ENCODE data around the gene VPS35L. TPM values are rescaled to one million over a fixed set of nuclear protein-coding genes. Genes with fewer than 3 reads are reported as not detected.
"Not testable (repeated sequence)": the region's sequence is repeated elsewhere in the genome, so short reads cannot be mapped to it uniquely, and the experiment has no call there.

The VPS35L gene
- total RNA-seq, 1 donor from 2014 or later: 37.6 TPM

DNA sequence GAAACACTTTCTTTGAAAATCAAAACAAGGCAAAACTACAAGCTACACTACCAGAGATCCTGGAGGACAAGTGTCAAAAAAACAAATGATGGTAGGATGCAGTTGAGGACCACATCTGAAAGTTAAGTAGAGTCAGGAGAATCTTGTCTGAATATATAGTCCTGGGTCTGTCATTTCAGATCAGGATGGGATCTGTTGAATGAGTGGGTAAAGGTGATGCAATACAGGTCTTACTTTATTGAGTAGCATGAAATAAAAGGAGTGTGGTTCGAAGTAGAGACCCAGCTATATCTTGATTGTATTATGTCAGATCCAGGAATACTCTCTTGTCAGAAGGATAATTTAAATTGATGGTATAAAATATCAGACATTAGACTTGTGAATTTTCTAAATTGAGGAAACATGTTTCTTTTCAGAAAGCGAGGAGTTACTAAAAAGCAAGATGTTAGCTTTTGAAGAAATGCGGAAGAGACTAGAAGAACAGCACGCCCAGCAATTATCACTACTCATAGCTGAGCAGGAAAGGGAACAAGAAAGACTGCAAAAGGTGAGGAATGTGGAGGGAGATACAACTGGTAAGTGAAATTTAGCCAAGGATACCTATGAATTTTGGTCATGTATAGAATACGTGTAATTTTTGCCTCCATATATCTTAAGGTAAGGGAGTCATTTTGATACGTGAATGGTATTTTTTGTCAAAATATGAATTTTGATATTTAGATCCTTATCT lies 15.1 kb upstream of the VPS35L start:
- DNase-seq (ENCODE audit: low spot score): no peak

DNA sequence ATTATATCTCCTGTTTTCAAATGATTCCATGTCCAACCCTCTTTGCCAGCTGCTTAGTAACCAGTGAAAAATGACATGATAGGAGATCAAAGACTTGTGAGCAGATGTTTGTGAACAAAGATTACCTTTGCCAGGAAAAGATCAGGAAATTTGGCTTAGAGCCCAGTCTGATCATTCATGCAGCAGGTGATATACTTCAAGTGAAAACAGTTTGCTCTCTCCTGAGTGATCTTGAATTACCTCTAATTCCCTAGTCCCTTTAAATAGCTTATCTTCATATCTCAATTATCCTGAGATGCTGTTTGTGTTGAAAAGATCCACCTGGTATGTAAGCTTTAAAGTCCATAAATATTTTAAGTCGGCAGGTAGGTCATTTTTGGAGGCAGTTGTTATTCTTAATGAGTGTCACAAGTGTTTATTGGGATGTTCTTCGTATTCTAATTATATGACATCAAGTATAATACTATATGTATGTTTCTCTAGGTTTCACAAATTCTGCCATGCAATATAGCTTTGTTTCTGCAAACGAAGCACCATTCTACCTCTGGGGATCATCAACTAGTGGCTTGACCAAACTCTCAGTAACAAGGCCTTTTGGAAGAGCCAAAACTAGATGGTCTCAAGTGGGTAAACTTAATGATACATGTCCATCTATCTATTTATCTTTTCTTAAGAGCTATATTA lies 13.2 kb upstream of the VPS35L start:
- DNase-seq (ENCODE audit: low spot score): no peak

DNA sequence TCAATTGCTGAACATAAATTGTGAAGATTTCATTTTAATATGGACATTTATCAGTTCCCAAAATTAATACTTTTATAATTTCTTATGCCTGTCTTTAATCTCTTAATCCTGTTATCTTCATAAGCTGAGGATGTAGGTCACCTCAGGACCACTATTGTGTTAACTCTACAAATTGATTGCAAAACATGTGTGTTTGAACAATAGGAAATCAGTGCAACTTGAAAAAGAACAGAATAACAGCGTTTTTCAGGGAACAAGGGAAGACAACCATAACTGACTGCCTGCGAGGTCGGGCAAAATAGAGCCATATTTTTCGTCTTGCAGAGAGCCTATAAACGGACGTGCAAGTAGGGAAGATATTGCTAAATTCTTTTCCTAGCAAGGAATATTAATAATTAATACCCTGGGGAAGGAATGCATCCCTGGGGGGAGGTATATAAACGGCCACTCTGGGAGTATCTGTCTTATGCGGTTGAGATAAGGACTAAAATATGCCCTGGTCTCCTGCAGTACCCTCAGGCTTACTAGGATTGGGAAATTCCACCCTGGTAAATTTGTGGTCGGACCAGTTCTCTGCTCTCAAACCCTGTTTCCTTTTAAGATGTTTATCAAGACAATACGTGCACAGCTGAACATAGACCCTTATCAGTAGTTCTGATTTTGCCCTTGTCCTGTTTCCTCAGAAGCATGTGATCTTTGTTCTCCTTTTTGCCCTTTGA lies 12.1 kb upstream of the VPS35L start:
- not testable (repeated sequence) for DNase-seq (ENCODE audit: low spot score)

DNA sequence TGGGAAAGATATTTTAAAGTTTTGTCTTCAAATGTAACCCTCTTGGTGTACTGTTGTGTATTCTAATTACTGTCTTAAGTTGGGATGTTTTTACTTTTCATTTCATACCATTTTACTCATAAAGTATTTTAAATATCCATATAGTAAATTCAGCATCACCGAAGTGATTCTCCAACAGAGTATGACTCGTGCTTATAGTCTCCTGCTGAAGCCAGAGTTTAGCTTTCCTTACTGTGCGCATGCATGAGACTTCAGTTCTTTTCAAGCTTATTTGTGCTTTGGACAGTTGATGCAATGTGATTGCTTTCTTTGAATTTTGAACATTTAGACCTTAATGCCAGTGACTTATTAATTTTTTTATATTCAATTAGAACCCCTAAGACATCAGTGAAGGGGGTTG lies 7.4 kb upstream of the VPS35L start:
- no peak for DNase-seq (ENCODE audit: low spot score)

DNA sequence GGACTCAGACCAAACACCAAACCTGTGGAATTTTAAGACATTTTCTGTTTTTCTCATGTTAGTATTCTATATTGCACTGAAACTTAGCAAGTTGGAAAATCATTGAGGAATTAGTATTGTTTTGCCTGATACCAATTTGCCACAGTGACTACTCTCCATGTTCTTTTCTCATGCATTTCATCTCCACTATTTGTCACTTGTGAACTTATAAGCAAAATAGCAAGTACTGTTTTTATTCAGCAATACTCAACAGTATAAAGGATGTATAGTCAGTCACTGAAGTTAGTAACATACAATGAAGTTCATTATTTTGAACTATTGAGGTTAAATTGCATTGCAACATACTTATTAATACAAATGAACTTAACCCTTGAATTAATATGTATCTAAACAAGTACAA lies 5.8 kb upstream of the VPS35L start:
- no peak for DNase-seq (ENCODE audit: low spot score)

DNA sequence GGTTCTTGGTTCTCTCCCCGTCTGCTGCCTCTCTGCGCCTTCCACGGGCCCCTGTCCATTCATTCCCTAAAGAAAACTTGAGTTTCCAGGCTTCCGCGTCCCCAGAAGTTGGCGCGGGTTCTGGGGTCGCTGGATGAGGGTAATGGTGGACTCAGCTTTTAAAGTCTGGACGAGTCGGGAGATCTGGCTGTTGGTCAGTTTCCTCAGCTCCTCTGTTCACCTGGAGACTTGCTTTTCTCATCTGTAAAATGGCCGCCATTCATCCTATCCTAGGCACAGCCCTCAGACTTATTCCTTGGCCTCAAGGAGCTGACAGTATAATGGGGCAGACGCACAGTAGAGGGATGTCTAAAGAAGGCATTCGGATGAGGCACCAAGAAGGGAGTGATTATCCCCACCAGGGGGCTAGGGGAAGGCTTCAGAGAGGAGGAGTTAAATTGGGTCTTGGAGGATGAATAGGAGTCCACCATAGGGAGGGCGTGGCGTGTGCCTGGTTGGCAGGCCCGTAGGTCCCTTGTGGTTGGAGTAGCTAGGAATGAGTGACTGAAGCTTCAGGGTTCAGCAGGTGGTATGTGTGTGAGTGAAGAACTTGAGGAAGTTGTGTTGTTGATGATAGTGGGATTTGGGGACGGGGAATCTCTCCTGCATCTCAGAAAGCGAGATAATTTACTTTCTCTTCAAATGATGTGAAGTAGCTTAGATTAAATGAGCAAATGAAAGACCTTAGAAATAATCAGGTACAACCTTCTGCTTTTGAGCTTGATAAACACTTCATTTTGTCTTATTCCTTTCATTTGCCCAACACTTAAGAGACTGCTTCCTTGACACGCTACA lies 652 bp downstream of the VPS35L start:
- DNase-seq (ENCODE audit: low spot score): peak; percentile 10

DNA sequence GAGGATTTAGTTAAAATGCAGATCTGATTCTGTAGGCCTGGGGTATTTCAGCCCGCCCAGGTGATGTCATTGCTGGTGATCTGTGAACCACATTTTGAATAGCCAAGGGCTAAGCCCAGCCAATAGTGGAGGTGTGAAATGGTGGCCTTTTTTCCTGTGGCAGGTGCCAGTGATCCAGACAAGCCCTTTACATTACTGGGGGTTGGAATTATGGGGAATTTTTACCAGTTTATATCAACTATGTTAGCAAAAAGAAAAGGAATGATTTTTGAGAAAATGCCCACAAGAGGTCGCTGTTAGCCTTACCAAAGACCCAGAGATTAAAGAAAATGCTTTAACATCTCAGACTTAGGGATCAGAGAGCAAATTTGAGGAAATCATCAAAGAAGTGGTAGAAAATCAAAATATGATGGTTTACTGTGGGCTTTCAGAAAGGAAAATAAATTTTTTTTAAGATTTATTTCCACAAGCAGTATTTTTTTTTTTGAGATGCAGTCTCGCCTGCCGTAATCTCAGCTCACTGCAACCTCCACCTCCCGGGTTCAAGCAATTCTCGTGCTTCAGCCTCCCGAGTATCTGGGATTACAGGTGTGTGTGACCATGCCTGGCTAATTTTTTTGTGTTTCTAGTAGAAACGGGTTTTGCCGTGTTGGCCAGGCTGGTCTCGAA lies 3.9 kb downstream of the VPS35L start:
- peak; percentile 55 for DNase-seq (ENCODE audit: low spot score)

DNA sequence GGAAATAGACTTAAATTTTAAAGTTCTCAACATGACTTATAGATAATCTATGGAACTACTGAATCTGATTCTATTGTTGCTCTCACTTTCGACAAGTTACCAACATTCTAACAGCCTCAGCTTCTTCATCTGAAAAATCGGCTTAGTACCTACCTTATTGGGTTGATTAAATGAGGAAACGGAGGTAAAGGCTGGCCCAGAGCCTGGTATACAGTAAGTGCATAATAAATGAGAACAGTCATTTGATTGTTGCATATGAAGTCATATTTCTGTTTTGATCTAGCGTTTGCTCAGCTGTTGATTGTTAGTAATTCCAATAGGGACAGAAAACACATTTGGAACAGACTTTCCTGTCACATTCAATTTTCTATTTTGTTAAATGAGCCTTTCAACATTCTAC lies 4.6 kb downstream of the VPS35L start:
- DNase-seq (ENCODE audit: low spot score): no peak

DNA sequence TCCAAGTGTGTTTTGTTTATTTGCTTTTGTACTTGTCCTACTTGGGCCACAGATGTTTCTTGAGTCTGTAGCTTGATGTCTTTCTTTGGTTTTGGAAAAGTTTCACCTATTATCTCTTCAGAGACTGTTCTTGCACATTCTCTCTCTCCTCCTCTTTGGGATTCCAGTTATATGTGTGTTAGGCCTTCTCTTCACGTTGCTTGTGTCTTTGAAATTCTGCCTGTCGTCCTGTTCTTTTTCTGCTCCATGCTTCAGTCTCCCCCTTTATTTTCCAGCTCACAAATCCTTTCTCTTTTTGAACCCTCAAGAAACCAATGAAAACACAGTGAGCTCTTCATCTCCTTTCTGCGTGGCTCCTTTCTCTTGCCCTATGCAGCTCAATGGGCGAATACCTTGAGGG lies 7.9 kb downstream of the VPS35L start:
- no peak for DNase-seq (ENCODE audit: low spot score)

DNA sequence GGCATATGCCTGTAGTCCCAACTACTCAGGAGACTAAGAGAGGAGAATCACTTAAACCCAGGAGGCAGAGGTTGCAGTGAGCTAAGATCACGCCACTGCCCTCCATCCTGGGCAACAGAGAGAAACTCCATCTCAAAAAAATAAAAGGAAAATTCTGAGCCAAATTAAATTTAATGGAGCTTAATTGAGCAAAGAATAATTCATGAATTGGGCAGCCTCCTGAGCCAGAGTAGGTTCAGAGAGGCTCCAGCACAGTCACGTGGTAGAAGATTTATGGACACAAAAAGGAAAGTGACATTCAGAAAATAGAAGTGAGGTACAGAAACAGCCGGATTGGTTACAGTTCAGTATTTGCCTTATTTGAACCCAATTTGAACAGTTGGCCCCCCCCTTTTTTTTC lies 10.9 kb downstream of the VPS35L start:
- no peak for DNase-seq (ENCODE audit: low spot score)

DNA sequence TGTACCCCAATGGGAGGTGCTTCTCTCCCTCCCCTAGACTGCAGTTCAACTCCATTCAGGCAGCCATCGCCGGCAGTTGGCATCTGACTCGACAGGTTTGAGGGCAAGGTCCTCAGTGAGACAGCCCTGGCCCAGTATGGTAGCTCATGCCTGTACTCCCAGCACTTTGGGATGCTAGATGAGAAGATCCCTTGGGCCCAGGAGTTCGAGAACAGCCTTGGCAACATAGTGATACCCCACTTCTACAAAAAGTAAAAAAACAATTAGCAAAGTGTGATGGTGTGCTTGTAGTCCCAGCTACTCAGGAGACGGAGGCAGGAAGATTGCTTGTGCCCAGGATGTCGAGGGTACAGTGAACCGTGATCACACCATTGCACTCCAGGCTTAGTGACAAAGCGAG lies 12.1 kb downstream of the VPS35L start:
- no peak for DNase-seq (ENCODE audit: low spot score)

DNA sequence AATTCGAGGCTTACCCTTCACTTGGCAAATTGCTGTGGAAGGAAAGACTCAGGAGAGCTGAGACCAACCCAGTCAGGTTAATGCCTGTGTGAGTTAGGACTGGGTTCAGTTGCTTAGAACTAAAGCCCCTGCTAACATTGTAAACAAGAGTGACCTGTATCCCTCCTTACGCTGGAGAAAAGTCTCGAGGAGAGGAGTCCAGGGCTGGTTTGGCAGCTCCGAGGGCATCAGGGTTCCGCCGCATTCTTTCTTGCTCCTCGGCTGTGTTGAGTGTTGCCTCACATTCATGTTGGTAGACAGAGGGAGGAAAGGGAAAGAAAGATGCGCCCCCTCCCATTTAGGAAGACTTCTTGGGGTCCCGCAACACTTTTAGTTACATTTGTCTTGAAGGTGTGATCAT lies 18.5 kb downstream of the VPS35L start:
- no peak for DNase-seq (ENCODE audit: low spot score)

DNA sequence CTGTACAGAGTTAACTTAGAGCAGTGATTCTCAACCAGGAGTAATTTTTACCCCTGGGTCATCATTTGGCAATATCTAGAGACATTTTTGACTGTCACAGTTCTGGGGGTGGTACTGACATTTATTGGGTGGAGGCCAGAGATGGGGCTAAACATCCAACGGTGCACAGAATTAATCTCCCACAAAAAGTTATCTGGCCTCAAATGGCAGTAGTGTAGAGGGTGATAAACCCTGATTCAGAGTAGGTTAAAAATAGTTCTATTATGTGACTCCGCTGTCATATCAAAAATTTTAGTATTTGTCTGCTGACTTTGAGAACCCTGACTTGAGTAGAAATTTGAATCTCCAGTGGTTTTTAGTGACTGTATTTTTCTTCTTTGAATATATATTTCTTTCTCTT lies 19.1 kb downstream of the VPS35L start:
- no peak for DNase-seq (ENCODE audit: low spot score)

DNA sequence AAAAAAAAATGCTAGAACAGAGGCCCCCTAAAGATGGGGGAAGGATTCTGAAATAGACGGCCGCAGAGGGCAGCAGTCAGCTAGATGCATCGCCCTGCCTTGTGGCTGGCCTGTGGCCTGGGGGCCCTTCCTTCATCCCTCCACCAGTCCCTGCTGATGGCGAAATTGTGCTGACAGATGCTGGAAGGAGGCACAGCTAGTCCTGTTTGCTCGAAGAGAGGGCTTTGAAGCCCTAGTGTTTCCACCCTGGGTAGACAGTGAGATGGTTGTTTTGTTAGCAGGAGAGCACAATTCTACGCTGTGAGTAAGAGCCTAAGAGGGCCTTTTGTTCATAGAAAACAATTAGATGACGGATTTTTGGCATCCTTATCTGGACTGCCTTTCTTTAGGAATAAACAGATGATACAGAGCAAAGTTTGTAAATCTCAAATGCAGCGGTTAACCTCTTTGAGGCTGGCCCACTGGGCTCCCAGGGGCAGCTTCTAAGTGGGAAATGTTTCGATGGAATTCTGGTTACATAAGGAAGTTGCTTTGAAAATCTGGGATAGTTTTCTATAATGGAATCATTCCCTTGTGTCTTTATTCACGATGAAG lies 23.0 kb downstream of the VPS35L start:
- no peak for DNase-seq (ENCODE audit: low spot score)

DNA sequence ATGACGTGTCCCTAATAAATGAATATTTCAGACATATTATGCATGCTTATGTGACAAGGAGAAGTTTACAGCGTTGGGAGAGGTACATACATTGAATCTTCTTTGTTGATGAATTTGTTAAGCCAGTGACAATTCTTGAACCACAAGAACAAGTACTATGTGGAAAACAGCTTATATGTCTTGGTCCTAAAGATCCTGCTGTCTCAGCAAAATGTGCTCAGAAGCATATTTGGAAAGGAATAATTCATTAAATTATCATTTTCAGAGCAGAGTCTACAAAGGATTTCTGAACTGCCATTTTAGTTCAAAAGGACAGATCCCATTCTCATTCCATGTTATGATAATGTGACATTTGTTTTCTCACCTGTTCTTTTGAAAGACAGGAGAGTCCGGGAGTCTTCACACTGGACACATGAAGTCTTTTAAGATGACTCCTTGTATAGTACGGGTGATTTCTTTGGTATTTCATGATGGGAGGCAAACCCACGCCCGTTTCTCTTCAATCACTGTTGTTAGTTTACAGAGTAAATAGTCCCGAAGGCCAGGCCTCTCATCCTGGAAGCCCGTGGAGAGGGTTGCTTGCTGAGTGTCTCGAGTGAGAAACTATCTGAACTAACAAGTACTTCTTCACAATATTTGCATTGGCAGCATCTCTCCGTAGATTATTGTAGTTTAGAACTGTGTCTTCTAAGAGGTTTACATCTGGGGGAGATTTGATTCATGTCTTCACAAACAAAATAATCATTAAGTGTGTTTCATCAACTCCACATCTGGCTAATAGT lies 26.7 kb downstream of the VPS35L start:
- no peak for DNase-seq (ENCODE audit: low spot score)

DNA sequence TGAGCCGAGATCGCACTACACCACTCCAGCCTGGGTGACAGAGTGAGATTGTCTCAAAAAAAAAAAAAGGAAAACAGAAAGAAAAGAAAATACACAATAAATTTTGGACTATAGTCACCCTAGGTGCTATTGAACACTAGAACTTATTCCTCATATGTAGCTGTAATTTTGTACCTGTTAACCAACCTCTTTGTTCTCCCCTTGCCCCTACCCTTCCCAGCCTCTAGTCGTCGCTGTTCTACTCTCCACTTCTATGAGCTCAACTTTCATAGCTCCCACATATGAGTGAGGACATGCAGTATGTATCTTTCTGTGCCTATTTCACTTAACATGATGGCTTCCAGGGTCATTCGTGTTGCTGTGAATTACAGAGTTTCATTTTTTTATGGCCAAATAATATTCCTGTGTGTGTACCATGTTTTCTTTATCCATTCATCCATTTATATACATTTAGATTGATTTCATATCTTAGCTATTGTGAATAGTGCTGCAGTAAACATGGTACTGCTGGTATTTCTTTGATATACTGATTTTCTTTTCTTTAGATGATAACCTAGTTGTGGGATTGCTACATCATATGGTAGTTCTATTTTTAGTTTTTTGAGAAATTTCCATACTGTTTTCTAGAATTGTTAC lies 28.3 kb downstream of the VPS35L start:
- peak; percentile 20 for DNase-seq (ENCODE audit: low spot score)

DNA sequence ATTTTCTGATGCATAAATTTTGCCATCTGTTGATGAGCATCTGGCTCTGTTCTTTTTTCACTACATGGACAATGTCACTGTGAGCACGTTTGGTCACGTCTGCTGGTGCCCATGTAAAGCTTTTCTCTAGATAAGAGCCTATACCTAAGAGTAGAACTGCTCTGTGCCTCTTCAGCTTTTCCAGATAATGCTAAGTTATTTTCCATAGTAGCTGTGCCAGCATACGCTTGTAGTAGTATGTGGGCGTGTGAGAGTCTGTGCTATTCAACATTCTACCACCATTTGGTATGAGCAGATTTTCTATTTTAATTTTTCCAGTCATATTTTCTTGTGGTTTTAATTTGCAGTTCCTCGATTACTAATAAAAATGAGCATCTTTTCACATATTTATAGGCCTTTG lies 33.2 kb downstream of the VPS35L start:
- peak; percentile 35 for DNase-seq (ENCODE audit: low spot score)

DNA sequence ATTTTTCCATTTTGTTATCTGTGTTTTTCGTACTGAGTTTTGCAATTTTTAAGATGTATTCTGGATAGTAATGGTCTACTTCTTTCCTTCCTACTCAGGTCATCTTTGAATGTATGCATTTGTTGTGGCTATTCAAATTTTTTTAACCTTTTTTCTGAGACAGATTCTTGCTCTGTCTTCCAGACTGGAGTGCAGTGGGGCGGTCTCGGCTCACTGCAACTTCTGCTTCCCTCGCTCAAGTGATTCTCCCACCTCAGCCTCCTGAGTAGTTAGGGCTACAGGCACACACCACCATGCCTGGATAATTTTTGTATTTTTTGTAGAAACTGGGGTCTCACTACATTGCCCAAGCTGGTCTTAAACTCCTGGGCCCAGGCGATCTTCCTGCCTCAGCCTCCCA lies 33.6 kb downstream of the VPS35L start:
- no peak for DNase-seq (ENCODE audit: low spot score)

DNA sequence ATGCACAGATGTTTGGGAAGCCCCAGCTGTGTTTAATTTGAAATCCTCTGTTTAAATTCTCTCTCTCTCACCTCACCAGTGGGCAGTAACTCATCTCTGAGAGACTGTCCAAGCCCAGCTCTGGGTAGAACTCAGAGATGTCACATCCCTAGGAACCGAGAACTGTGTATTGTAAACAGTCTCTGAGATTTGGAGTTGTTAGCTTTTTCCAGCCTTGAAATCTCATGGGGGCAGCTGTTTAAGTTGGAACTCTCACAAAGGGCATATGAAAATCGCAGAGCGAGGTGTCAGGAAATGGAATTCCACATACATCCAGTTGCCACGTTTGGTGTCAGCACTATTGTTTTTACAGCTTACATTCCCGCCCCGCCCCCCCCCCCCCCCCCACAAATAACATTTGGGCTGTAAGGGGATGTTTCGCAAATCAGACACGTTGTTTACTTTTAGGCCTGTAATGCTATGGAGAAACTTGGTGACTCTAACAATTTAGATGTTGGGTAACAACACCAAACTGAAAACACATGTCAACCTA lies 34.3 kb downstream of the VPS35L start:
- DNase-seq (ENCODE audit: low spot score): peak; percentile 9
